K562 (cell line): ENCODE measurements around the gene TRAPPC2B. TPM values are rescaled to one million over a fixed set of nuclear protein-coding genes. Genes with fewer than 3 reads are reported as not detected.

Source experiments
- BRF1 ChIP-seq: IDR thresholded peaks from 3 replicates; pipeline ENCODE4 v1.6.1; 2011; ENCODE audit warnings: borderline replicate concordance, mild to moderate bottlenecking; ENCODE audit not compliant: insufficient read length; ENCODE audit errors: extremely low read depth
- CHD1 ChIP-seq: fragments of 200-600 bp; sonication (generic); IDR thresholded peaks from one replicate; pipeline ENCODE4 v1.6.1; 2012; ENCODE audit warnings: mild to moderate bottlenecking, moderate library complexity, low read length, inconsistent platforms
- ETV1 ChIP-seq: fragments of 450-650 bp; conservative IDR thresholded peaks from 2 replicates; pipeline ENCODE4 v1.6.1; 2016; ENCODE audit warnings: missing genetic modification characterization, control low read depth, low read depth, missing compliant biosample characterization
- FOXK2 ChIP-seq, 2 experiments: fragments of 450-650 bp; IDR thresholded peaks in 1 of 2; conservative IDR thresholded peaks in 1 of 2; 2 replicates each; pipeline ENCODE4 v1.6.1; 2016; ENCODE audit warnings: low read depth in 2 of 2, mild to moderate bottlenecking in 1 of 2
- HNRNPH1 ChIP-seq: fragments of 200-400 bp; formaldehyde crosslinking; optimal IDR thresholded peaks from 2 replicates; pipeline ENCODE3; 2017; ENCODE audit warnings: low read depth, mild to moderate bottlenecking, low read length, moderate library complexity
- MCM2 ChIP-seq: fragments of 450-650 bp; IDR thresholded peaks from 2 replicates; pipeline ENCODE4 v1.6.1; 2017; ENCODE audit warnings: low read depth, mild to moderate bottlenecking
- MTA1 ChIP-seq: fragments of 450-650 bp; IDR thresholded peaks from 2 replicates; pipeline ENCODE4 v1.6.1; 2017; ENCODE audit warnings: borderline replicate concordance
- MYC ChIP-seq, 2 experiments: fragments of 250-450 bp in 1 of 2; sonication (Bioruptor Pico) in 1 of 2; IDR thresholded peaks; 2 replicates each; pipeline versions ENCODE4 v1.5.1 to v1.6.1; 2012 to 2021; ENCODE audit warnings: low read depth in 2 of 2, borderline replicate concordance in 1 of 2, improper control_type of control experiment in 1 of 2, low read length in 1 of 2, mild to moderate bottlenecking in 1 of 2, moderate library complexity in 1 of 2
- TSC22D4 ChIP-seq: fragments of 450-650 bp; IDR thresholded peaks from 2 replicates; pipeline ENCODE4 v1.6.1; 2016; ENCODE audit warnings: missing genetic modification characterization, missing biosample characterization, control low read depth
- ZNF584 ChIP-seq: fragments of 200-800 bp; sonication (Bioruptor generic); IDR thresholded peaks from 2 replicates; pipeline ENCODE4 v1.6.1; 2016; ENCODE audit warnings: low read depth, mild to moderate bottlenecking, missing genetic modification characterization, missing compliant biosample characterization
- ZNF586 ChIP-seq: fragments of 450-650 bp; formaldehyde crosslinking; conservative IDR thresholded peaks from 2 replicates; pipeline ENCODE4 v1.4.0; 2020; ENCODE audit warnings: mild to moderate bottlenecking, moderate library complexity
- polyA plus RNA-seq, 8 experiments: library from polyadenylated mRNA; depleted of rRNA in 4 of 8; stranded (reverse) in 5 of 8; unstranded in 3 of 8; fragments of >200 nt; fragmentation: Nextera tagmentation in 2 of 8; fragmentation: Illumina TruSeq in 1 of 8; extraction: Ambion mirVana in 2 of 8; extraction: Trizol in 1 of 8; gene quantifications; 2 replicates each; pipeline versions ENCODE4 v1.2.1 to v1.2.3, GENCODE V29; 2011 to 2014; ENCODE audit warnings: inconsistent platforms in 1 of 8, missing spikeins in 1 of 8
- total RNA-seq, 7 experiments: library from RNA; depleted of rRNA in 6 of 7; stranded (reverse); fragments of >200 nt in 6 of 7; fragmentation: Illumina TruSeq in 2 of 7; extraction: Trizol in 2 of 7; gene quantifications; 2 replicates each; pipeline versions ENCODE4 v1.2.1 to v1.2.3, GENCODE V29; 2011 to 2021; ENCODE audit warnings: low replicate concordance in 1 of 7
- TF ChIP-seq, protein P1 (sequence below): fragments of 250-450 bp; sonication (Bioruptor Pico); IDR thresholded peaks from 2 replicates; pipeline ENCODE4 v1.5.1; 2021; ENCODE audit warnings: mild to moderate bottlenecking
- TF ChIP-seq, protein P2 (sequence below): fragments of 250-450 bp; sonication (Bioruptor Pico); IDR thresholded peaks from 2 replicates; pipeline ENCODE4 v1.5.0; 2022; ENCODE audit warnings: mild to moderate bottlenecking
- TF ChIP-seq, protein P3 (sequence below), 3 experiments: fragments of 200-800 bp in 1 of 3; fragments of 250-450 bp in 1 of 3; fragments of 450-650 bp in 1 of 3; sonication (Bioruptor Pico) in 1 of 3; sonication (Bioruptor generic) in 1 of 3; formaldehyde crosslinking in 1 of 3; IDR thresholded peaks; 2 replicates each; pipeline versions ENCODE4 v1.6.1 to v1.8.0; 2016 to 2022; ENCODE audit warnings: mild to moderate bottlenecking in 2 of 3, missing genetic modification characterization in 2 of 3, missing compliant biosample characterization in 1 of 3, moderate library complexity in 1 of 3

The TRAPPC2B gene
- total and polyA plus RNA-seq, 9 of the 15 experiments (the other 6 are each of a cell fraction or from before 2014, with no cell fraction given), result 2.2 to 20.4 (median 4.6) TPM

DNA sequence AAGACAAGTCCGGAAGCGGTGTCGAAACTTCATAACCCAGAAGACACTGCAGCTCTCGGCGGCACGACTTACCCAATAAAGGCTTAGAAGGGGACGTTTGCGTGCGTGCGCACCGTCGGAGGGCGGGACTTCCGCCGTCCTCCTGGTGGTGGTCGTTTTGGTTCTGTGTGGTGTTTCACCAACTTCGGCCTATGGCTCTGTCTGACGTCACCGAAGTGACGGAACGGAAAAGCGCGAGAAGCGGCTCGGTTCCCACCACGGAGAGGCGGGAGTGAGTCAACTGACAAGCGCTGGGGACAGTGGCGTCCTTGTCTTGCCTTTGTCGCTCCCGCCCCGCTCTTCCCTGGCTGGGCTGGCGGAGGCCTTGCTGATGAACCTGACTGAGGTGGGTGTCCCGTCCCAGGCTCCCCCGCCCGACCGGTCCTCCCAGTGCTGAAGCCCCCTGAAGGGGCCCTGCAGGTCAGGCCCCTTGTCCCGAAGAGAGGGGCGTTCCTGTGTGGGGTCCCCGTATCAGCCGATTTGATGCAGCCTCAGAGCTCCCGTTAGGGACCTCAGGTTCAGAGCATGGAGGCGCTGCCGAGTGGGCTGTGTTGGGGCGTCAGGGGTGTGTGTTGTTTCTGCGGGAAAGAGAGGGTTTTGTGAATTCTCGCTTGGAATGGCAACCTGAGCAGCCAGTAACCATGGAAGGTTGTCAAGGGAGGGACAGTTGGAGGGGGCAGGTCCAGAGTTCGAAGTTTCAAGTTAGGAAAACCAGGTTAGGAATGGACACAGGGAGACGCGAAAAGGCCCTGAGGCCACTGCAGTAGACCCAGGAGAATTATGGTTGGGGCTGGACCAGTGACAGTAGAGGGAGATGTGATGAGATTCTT lies 26.6 kb downstream of the TRAPPC2B start, which contains the start of gene ZNF548 (continued):
- TF ChIP-seq MTA1 (no peak; the same call in 1 of the 2 replicates), ETV1 (tag) (peak; percentile 86), HNRNPH1 (no peak), TSC22D4 (tag) (no peak), CHD1 (no peak), MCM2 (no peak), MYC (IDR thresholded peaks at IDR 0.05; ENCODE audit: low read depth, low read length) (no peak), MYC (CRISPR knock-in tag; IDR thresholded peaks at IDR 0.05; ENCODE audit: borderline replicate concordance, low read depth) (no peak), ZNF584 (CRISPR knock-in tag) (no peak), FOXK2 (conservative IDR thresholded peaks at IDR 0.05 in 1 of 2, IDR thresholded peaks at IDR 0.05 in 1 of 2; ENCODE audit: low read depth in 2 of 2) (peak in 1 of 2 experiments; percentile 69; a peak in 3 of 4 replicates), BRF1 (no peak), ZNF586 (no peak)
- TF ChIP-seq, protein P1, sequence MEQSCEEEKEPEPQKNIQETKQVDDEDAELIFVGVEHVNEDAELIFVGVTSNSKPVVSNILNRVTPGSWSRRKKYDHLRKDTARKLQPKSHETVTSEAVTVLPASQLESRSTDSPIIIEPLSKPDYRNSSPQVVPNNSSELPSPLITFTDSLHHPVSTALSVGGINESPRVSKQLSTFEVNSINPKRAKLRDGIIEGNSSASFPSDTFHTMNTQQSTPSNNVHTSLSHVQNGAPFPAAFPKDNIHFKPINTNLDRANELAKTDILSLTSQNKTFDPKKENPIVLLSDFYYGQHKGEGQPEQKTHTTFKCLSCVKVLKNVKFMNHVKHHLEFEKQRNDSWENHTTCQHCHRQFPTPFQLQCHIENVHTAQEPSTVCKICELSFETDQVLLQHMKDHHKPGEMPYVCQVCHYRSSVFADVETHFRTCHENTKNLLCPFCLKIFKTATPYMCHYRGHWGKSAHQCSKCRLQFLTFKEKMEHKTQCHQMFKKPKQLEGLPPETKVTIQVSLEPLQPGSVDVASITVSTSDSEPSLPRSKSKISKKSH (CRISPR knock-in tag), result no peak
- TF ChIP-seq, protein P2, sequence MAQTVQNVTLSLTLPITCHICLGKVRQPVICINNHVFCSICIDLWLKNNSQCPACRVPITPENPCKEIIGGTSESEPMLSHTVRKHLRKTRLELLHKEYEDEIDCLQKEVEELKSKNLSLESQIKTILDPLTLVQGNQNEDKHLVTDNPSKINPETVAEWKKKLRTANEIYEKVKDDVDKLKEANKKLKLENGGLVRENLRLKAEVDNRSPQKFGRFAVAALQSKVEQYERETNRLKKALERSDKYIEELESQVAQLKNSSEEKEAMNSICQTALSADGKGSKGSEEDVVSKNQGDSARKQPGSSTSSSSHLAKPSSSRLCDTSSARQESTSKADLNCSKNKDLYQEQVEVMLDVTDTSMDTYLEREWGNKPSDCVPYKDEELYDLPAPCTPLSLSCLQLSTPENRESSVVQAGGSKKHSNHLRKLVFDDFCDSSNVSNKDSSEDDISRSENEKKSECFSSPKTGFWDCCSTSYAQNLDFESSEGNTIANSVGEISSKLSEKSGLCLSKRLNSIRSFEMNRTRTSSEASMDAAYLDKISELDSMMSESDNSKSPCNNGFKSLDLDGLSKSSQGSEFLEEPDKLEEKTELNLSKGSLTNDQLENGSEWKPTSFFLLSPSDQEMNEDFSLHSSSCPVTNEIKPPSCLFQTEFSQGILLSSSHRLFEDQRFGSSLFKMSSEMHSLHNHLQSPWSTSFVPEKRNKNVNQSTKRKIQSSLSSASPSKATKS, result no peak
- TF ChIP-seq, protein P3, sequence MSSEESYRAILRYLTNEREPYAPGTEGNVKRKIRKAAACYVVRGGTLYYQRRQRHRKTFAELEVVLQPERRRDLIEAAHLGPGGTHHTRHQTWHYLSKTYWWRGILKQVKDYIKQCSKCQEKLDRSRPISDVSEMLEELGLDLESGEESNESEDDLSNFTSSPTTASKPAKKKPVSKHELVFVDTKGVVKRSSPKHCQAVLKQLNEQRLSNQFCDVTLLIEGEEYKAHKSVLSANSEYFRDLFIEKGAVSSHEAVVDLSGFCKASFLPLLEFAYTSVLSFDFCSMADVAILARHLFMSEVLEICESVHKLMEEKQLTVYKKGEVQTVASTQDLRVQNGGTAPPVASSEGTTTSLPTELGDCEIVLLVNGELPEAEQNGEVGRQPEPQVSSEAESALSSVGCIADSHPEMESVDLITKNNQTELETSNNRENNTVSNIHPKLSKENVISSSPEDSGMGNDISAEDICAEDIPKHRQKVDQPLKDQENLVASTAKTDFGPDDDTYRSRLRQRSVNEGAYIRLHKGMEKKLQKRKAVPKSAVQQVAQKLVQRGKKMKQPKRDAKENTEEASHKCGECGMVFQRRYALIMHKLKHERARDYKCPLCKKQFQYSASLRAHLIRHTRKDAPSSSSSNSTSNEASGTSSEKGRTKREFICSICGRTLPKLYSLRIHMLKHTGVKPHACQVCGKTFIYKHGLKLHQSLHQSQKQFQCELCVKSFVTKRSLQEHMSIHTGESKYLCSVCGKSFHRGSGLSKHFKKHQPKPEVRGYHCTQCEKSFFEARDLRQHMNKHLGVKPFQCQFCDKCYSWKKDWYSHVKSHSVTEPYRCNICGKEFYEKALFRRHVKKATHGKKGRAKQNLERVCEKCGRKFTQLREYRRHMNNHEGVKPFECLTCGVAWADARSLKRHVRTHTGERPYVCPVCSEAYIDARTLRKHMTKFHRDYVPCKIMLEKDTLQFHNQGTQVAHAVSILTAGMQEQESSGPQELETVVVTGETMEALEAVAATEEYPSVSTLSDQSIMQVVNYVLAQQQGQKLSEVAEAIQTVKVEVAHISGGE (CRISPR knock-in tag; IDR thresholded peaks at IDR 0.05), result peak in 2 of 3 experiments; percentile 47 to 50; a peak in 1 of 6 replicates
